GM23338 (cell line): ENCODE results near the gene IFITM5. TPM values are rescaled to one million over a fixed set of nuclear protein-coding genes. Genes with fewer than 3 reads are reported as not detected.

Source experiments
- ATAC-seq: fragments of 200-7000 bp; cut with Tn5 transposase; 3 replicates; pipeline ENCODE4 v1.9.1; 2020
- DNase-seq: peaks from one replicate; pipeline ENCODE4 v3.0.0-alpha.2; 2015; ENCODE audit warnings: low spot score
- H2AFZ ChIP-seq: fragments of 200-600 bp; sonication (generic); 2 replicates; pipeline ENCODE4 v1.8.0; 2016; ENCODE audit warnings: antibody characterized with exemption, mild to moderate bottlenecking, moderate library complexity
- H3F3A ChIP-seq: fragments of 200-600 bp; sonication (generic); replicated peaks from 2 replicates; pipeline ENCODE4 v1.8.0; 2017; ENCODE audit warnings: antibody characterized with exemption, mixed run types, low read depth
- H3K27ac ChIP-seq: fragments of 200-600 bp; sonication (generic); 2 replicates; pipeline ENCODE4 v1.6.1; 2016; ENCODE audit warnings: low read depth
- H3K27me3 ChIP-seq: fragments of 200-600 bp; sonication (generic); 2 replicates; pipeline ENCODE4 v1.8.0; 2016; ENCODE audit warnings: mild to moderate bottlenecking, mixed run types, moderate library complexity; ENCODE audit not compliant: insufficient read depth
- H3K36me3 ChIP-seq: fragments of 200-600 bp; sonication (generic); 2 replicates; pipeline ENCODE4 v1.8.0; 2016; ENCODE audit warnings: mild to moderate bottlenecking; ENCODE audit not compliant: insufficient read depth
- H3K4me1 ChIP-seq: fragments of 200-600 bp; sonication (generic); 2 replicates; pipeline ENCODE4 v1.8.0; 2016; ENCODE audit warnings: mild to moderate bottlenecking, moderate library complexity; ENCODE audit not compliant: insufficient read depth
- H3K4me2 ChIP-seq: fragments of 200-600 bp; sonication (generic); 2 replicates; pipeline ENCODE4 v1.7.1; 2017; ENCODE audit warnings: mixed run types
- H3K4me3 ChIP-seq: fragments of 200-600 bp; sonication (generic); 2 replicates; pipeline ENCODE4 v1.6.1; 2016; ENCODE audit warnings: mixed run types
- H3K79me2 ChIP-seq: fragments of 200-600 bp; sonication (generic); replicated peaks from 2 replicates; pipeline ENCODE4 v1.8.0; 2017; ENCODE audit warnings: mild to moderate bottlenecking; ENCODE audit not compliant: insufficient read depth
- H3K9me2 ChIP-seq: fragments of 200-600 bp; sonication (generic); 2 replicates; pipeline ENCODE4 v1.8.0; 2017; ENCODE audit not compliant: insufficient read depth
- H4K20me1 ChIP-seq: fragments of 200-600 bp; sonication (generic); replicated peaks from 2 replicates; pipeline ENCODE4 v1.8.0; 2017; ENCODE audit warnings: mild to moderate bottlenecking; ENCODE audit not compliant: insufficient read depth
- H3K27ac Mint-ChIP-seq: 2 replicates; pipeline ENCODE4 v1.8.0; 2020; ENCODE audit warnings: inconsistent platforms, mild to moderate bottlenecking, moderate library complexity, mixed read lengths
- H3K27me3 Mint-ChIP-seq: 3 replicates; pipeline ENCODE4 v1.8.0; 2022; ENCODE audit warnings: low read depth, mild to moderate bottlenecking, moderate library complexity, mixed read lengths, inconsistent platforms; ENCODE audit not compliant: insufficient read depth, poor library complexity
- H3K36me3 Mint-ChIP-seq: 3 replicates; pipeline ENCODE4 v1.8.0; 2021; ENCODE audit warnings: low read depth, mild to moderate bottlenecking, inconsistent platforms, moderate library complexity, mixed read lengths
- H3K4me1 Mint-ChIP-seq: 3 replicates; pipeline ENCODE4 v1.8.0; 2020; ENCODE audit warnings: mild to moderate bottlenecking, inconsistent platforms, mixed read lengths
- H3K4me3 Mint-ChIP-seq: 3 replicates; pipeline ENCODE4 v1.8.0; 2021; ENCODE audit warnings: moderate library complexity, mild to moderate bottlenecking, inconsistent platforms, mixed read lengths
- H3K9me3 Mint-ChIP-seq: 3 replicates; pipeline ENCODE4 v1.8.0; 2020; ENCODE audit warnings: moderate library complexity, mild to moderate bottlenecking, inconsistent platforms, mixed read lengths
- CTCF ChIP-seq, 2 experiments: fragments of 200-600 bp in 1 of 2; sonication (generic) in 1 of 2; conservative IDR thresholded peaks; 2 replicates each; pipeline versions ENCODE4 v1.5.1 to v1.6.1; 2016 to 2017; ENCODE audit warnings: antibody characterized with exemption in 2 of 2, low read depth in 2 of 2, mild to moderate bottlenecking in 2 of 2, moderate library complexity in 1 of 2
- ETS1 ChIP-seq: IDR thresholded peaks from 2 replicates; pipeline ENCODE4 v1.6.1; 2016; ENCODE audit warnings: antibody characterized with exemption
- EZH2 ChIP-seq: fragments of 200-600 bp; sonication (generic); IDR thresholded peaks from one replicate; pipeline ENCODE4 v1.8.0; 2017; ENCODE audit warnings: antibody characterized with exemption, mild to moderate bottlenecking, low read depth; ENCODE audit not compliant: unreplicated experiment
- EZH2phosphoT487 ChIP-seq: fragments of 200-600 bp; sonication (generic); IDR thresholded peaks from one replicate; pipeline ENCODE4 v1.8.1; 2018; ENCODE audit warnings: antibody characterized with exemption; ENCODE audit not compliant: unreplicated experiment
- JUNB ChIP-seq: IDR thresholded peaks from one replicate; pipeline ENCODE4 v1.6.1; 2016; ENCODE audit warnings: antibody characterized with exemption; ENCODE audit not compliant: unreplicated experiment
- NANOG ChIP-seq: IDR thresholded peaks from 2 replicates; pipeline ENCODE4 v1.6.1; 2016; ENCODE audit warnings: antibody characterized with exemption, borderline replicate concordance
- POLR2AphosphoS5 ChIP-seq: IDR thresholded peaks from 2 replicates; pipeline ENCODE4 v1.6.1; 2016; ENCODE audit warnings: antibody characterized with exemption, low read depth
- STAT1 ChIP-seq: IDR thresholded peaks from one replicate; pipeline ENCODE4 v1.6.1; 2016; ENCODE audit warnings: antibody characterized with exemption; ENCODE audit not compliant: unreplicated experiment
- ZNF462 ChIP-seq: fragments of 250-450 bp; sonication (Bioruptor Pico); IDR thresholded peaks from 2 replicates; pipeline ENCODE4 v1.5.0; 2020; ENCODE audit warnings: mild to moderate bottlenecking, moderate library complexity
- polyA plus RNA-seq: library from polyadenylated mRNA; unstranded; fragments of >200 nt; fragmentation: Nextera tagmentation; extraction: Ambion mirVana; gene quantifications from 2 replicates; pipeline ENCODE4 v1.2.1, GENCODE V29; 2016
- total RNA-seq: library from RNA; depleted of rRNA; stranded (reverse); fragments of >200 nt; shearing (Covaris generic); gene quantifications from 2 replicates; pipeline ENCODE4 v1.2.3, GENCODE V29; 2014

IFITM5 gene
- total and polyA plus RNA-seq, 2 experiments from 2014 or later = not detected

DNA sequence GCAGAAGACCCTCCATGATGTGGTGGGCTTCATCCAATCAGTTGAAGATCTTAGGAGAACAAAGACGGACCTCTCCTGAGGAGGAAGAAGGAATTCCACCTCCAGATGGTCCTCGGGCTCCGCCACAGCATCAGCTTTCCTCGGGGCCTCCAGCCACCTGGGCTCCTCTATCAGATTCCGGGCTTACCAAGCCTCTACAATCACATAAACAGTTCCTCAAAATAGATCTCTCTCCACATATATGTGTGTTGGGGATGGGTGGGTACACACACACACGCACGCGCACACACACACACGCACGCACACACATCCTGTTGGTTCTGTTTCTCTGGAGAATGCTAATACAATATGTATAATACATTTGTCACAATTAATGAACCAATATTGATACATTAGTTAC is 39.9 kb downstream of the IFITM5 start:
- H3K4me2 ChIP-seq = no peak overlapping the region
- no peaks in the 10 kb centered on the region for H3K79me2 ChIP-seq
- peaks cover 8% of the 10 kb centered on the region; the same call in 1 of the 3 replicates for H3K36me3 Mint-ChIP-seq
- H3K27me3 Mint-ChIP-seq = peaks cover 4% of the 10 kb centered on the region
- peaks cover 4% of the 10 kb centered on the region; the same call in 1 of the 2 replicates for H3K9me2 ChIP-seq
- H3K4me1 Mint-ChIP-seq = no peaks in the 10 kb centered on the region
- no peak overlapping the region for H3K4me3 ChIP-seq
- H4K20me1 ChIP-seq = no peaks in the 10 kb centered on the region
- H3K27me3 ChIP-seq = no peaks in the 10 kb centered on the region
- no peaks in the 10 kb centered on the region for H3K36me3 ChIP-seq
- no peak overlapping the region for H3K27ac Mint-ChIP-seq
- no peaks in the 10 kb centered on the region for H3F3A ChIP-seq
- no peak for ATAC-seq
- H3K9me3 Mint-ChIP-seq = peaks cover 25% of the 10 kb centered on the region
- H3K4me1 ChIP-seq = no peaks in the 10 kb centered on the region
- H3K4me3 Mint-ChIP-seq = no peak overlapping the region
- H3K27ac ChIP-seq = no peak overlapping the region
- no peak for TF ChIP-seq POLR2AphosphoS5
- TF ChIP-seq STAT1 = no peak
- no peak for TF ChIP-seq CTCF (conservative IDR thresholded peaks at IDR 0.05; ENCODE audit: low read depth in 2 of 2)
- TF ChIP-seq ZNF462 = no peak
- TF ChIP-seq JUNB = no peak
- TF ChIP-seq EZH2phosphoT487 = no peak
- no peak for TF ChIP-seq NANOG
- no peak for TF ChIP-seq EZH2
- no peak for TF ChIP-seq ETS1
- no peak for DNase-seq
- no peak overlapping the region for H2AFZ ChIP-seq
